HUES48 (cell line): Measurements from ENCODE around the gene NPC2.

Experiments used
- H3K27ac ChIP-seq: one replicate; pipeline ENCODE4 v1.7.0; 2013; ENCODE audit warnings: low read depth, low read length, inconsistent platforms
- H3K27me3 ChIP-seq: 2 replicates; pipeline ENCODE4 v1.6.1; 2013; ENCODE audit warnings: mild to moderate bottlenecking, low read length; ENCODE audit not compliant: control insufficient read depth, insufficient read depth
- H3K36me3 ChIP-seq: 2 replicates; pipeline ENCODE4 v1.6.1; 2013; ENCODE audit warnings: low read length; ENCODE audit not compliant: control insufficient read depth, insufficient read depth
- H3K4me1 ChIP-seq: 2 replicates; pipeline ENCODE4 v1.6.1; 2013; ENCODE audit warnings: mild to moderate bottlenecking, low read length; ENCODE audit not compliant: control insufficient read depth, insufficient read depth
- H3K4me3 ChIP-seq: 2 replicates; pipeline ENCODE4 v1.5.1; 2013; ENCODE audit warnings: mild to moderate bottlenecking, low read depth, low read length
- H3K9ac ChIP-seq: 2 replicates; pipeline ENCODE4 v1.6.1; 2013; ENCODE audit warnings: mild to moderate bottlenecking, low read depth, low read length, moderate library complexity
- H3K9me3 ChIP-seq: 2 replicates; pipeline ENCODE4 v1.6.1; 2013; ENCODE audit warnings: low read length; ENCODE audit not compliant: control insufficient read depth, insufficient read depth

The NPC2 gene

DNA sequence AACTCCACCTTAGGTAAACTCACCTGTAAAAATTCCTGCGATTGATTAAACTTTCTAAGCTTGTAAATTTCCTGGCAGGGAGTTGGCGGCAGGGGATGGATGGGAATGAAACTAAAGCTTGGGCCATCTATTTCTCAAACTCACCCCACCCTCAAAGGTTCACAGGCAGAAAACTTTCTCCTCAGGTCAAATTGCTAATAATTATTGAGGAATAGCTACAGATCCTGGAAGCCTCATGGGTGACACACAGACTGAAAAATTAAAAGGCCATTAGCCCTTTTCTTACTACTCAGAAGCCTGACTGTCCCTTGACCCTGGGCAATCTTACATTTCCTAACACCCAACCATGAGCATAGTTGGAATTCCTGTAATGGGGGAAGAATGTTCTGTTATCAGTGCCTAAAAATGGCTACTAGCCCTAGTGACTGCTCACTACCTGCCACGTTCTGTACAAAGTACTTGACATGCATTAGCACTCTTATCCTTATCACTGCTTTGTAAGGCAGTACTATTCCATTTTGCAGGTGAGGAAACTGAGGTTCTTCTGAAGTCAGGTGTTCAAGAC, 54.7 kb downstream of the NPC2 start:
- no peaks in the 10 kb centered on the region for H3K36me3 ChIP-seq
- no peak overlapping the region for H3K9ac ChIP-seq
- H3K27me3 ChIP-seq = no peaks in the 10 kb centered on the region
- H3K4me3 ChIP-seq = no peak overlapping the region
- no peak overlapping the region for H3K27ac ChIP-seq
- peaks cover 27% of the 10 kb centered on the region for H3K4me1 ChIP-seq
- no peaks in the 10 kb centered on the region for H3K9me3 ChIP-seq

- H3K4me1 ChIP-seq = peaks cover 26% of the 10 kb centered on the region
- H3K36me3 ChIP-seq = no peaks in the 10 kb centered on the region
- no peak overlapping the region for H3K4me3 ChIP-seq
- H3K27me3 ChIP-seq = no peaks in the 10 kb centered on the region
- H3K9ac ChIP-seq = no peak overlapping the region
- no peak overlapping the region for H3K27ac ChIP-seq
- no peaks in the 10 kb centered on the region for H3K9me3 ChIP-seq
These were observed 55.5 kb downstream of the NPC2 start for GRCh38 chr14:74437496-74438053.

DNA sequence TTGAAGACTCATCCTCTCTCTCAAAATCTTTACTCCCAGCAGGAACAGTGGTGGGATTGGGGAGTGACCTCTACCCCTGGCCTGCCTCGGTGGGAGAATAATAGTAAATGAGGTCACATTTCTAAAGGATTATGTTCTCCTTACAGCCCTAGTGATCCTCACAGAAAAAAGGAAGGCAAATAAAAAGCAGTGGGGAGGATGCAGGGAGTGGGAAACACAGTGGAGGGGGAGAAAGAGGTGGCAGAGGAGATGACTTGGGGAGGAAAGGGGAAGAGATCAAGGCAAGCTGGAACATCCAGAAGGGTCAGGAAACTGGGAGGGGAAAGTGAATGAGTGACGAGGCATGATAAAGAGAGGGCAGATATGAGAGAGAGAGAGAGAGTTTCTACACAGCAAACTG, 58.8 kb downstream of the NPC2 start:
- H3K9me3 ChIP-seq = no peaks in the 10 kb centered on the region
- H3K36me3 ChIP-seq = no peaks in the 10 kb centered on the region
- H3K27me3 ChIP-seq = no peaks in the 10 kb centered on the region
- no peak overlapping the region for H3K4me3 ChIP-seq
- no peak overlapping the region for H3K9ac ChIP-seq
- H3K27ac ChIP-seq = peak overlapping the region; percentile 2
- peaks cover 43% of the 10 kb centered on the region for H3K4me1 ChIP-seq

GRCh38 chr14:74429991-74430390, 63.1 kb downstream of the NPC2 start:
- Histone ChIP-seq H3K4me1 (peaks cover 49% of the 10 kb centered on the region), H3K27ac (peak overlapping the region; percentile 85), H3K4me3 (no peak overlapping the region), H3K27me3 (peaks cover 7% of the 10 kb centered on the region), H3K36me3 (no peaks in the 10 kb centered on the region), H3K9me3 (no peaks in the 10 kb centered on the region), H3K9ac (0 out of 2 replicates have a peak overlapping the region, but pooled peaks have one; percentile 2)
